Measurements from ENCODE around the gene P2RX6.
"Not testable (repeated sequence)": the region's sequence is repeated elsewhere in the genome, so short reads cannot be mapped to it uniquely, and the experiment has no call there.

P2RX6 gene

GRCh38 chr22:21047730-21048129 is 32.8 kb downstream of the P2RX6 start:
- H3K9me3 ChIP-seq (ENCODE audit: insufficient read depth, low read depth, low read length), result no peaks in the 10 kb centered on the region
- H3K4me3 ChIP-seq (ENCODE audit: low read length, poor library complexity, severe bottlenecking), result no peak overlapping the region
- no peaks in the 10 kb centered on the region for H3K79me2 ChIP-seq (ENCODE audit: insufficient read depth, low read length)
- no peak overlapping the region for H3K4me2 ChIP-seq (ENCODE audit: low read depth, low read length, poor library complexity, severe bottlenecking)
- TF ChIP-seq CTCF (conservative IDR thresholded peaks at IDR 0.05; ENCODE audit: low read length) (no peak), EZH2phosphoT487 (IDR thresholded peaks at IDR 0.05; ENCODE audit: borderline replicate concordance) (no peak)
- no peaks in the 10 kb centered on the region for H4K20me1 ChIP-seq (ENCODE audit: insufficient read depth, low read length, poor library complexity, severe bottlenecking)
- no peaks in the 10 kb centered on the region for H3K9me2 ChIP-seq (replicated peaks; ENCODE audit: low read depth, low read length)
- no peaks in the 10 kb centered on the region for H3K27me3 ChIP-seq (ENCODE audit: insufficient read depth, low read length, poor library complexity, severe bottlenecking)
- H3K36me3 ChIP-seq (ENCODE audit: insufficient read depth, low read length), result no peaks in the 10 kb centered on the region
- H3F3A ChIP-seq (ENCODE audit: low read depth), result no peaks in the 10 kb centered on the region
- H3K9ac ChIP-seq (ENCODE audit: low read depth, low read length, poor library complexity, severe bottlenecking), result no peak overlapping the region
- no peak overlapping the region for H2AFZ ChIP-seq (ENCODE audit: low read length)
- H3K4me1 ChIP-seq (ENCODE audit: insufficient read depth, low read length, poor library complexity, severe bottlenecking), result peaks cover 12% of the 10 kb centered on the region

- not testable (repeated sequence) for H3K79me2 ChIP-seq (ENCODE audit: insufficient read depth, low read length); H3K27me3 ChIP-seq (ENCODE audit: insufficient read depth, low read length, poor library complexity, severe bottlenecking)
Measured at GRCh38 chr22:21048448-21048847, 33.5 kb downstream of the P2RX6 start.

GRCh38 chr22:21048965-21049364 is 34.0 kb downstream of the P2RX6 start:
- not testable (repeated sequence) for H3K4me2 ChIP-seq (ENCODE audit: low read depth, low read length, poor library complexity, severe bottlenecking); H3K9ac ChIP-seq (ENCODE audit: low read depth, low read length, poor library complexity, severe bottlenecking); H3K9me2 ChIP-seq (replicated peaks; ENCODE audit: low read depth, low read length); H2AFZ ChIP-seq (ENCODE audit: low read length); H3K36me3 ChIP-seq (ENCODE audit: insufficient read depth, low read length); H3K4me3 ChIP-seq (ENCODE audit: low read length, poor library complexity, severe bottlenecking); H4K20me1 ChIP-seq (ENCODE audit: insufficient read depth, low read length, poor library complexity, severe bottlenecking); H3K9me3 ChIP-seq (ENCODE audit: insufficient read depth, low read depth, low read length); H3F3A ChIP-seq (ENCODE audit: low read depth); H3K27me3 ChIP-seq (ENCODE audit: insufficient read depth, low read length, poor library complexity, severe bottlenecking); H3K79me2 ChIP-seq (ENCODE audit: insufficient read depth, low read length)
- peaks cover 12% of the 10 kb centered on the region for H3K4me1 ChIP-seq (ENCODE audit: insufficient read depth, low read length, poor library complexity, severe bottlenecking)

More at GRCh38 chr22:21048448-21048847, 33.5 kb downstream of the P2RX6 start:
- H3K4me2 ChIP-seq (ENCODE audit: low read depth, low read length, poor library complexity, severe bottlenecking); H3K9ac ChIP-seq (ENCODE audit: low read depth, low read length, poor library complexity, severe bottlenecking); H3K4me3 ChIP-seq (ENCODE audit: low read length, poor library complexity, severe bottlenecking); H3F3A ChIP-seq (ENCODE audit: low read depth); H2AFZ ChIP-seq (ENCODE audit: low read length); H3K9me3 ChIP-seq (ENCODE audit: insufficient read depth, low read depth, low read length); H3K9me2 ChIP-seq (replicated peaks; ENCODE audit: low read depth, low read length); H4K20me1 ChIP-seq (ENCODE audit: insufficient read depth, low read length, poor library complexity, severe bottlenecking); H3K36me3 ChIP-seq (ENCODE audit: insufficient read depth, low read length): not testable (repeated sequence)
- peaks cover 12% of the 10 kb centered on the region for H3K4me1 ChIP-seq (ENCODE audit: insufficient read depth, low read length, poor library complexity, severe bottlenecking)

- no peak overlapping the region for H3K9ac ChIP-seq (ENCODE audit: low read depth, low read length, poor library complexity, severe bottlenecking)
- no peak overlapping the region for H3K4me3 ChIP-seq (ENCODE audit: low read length, poor library complexity, severe bottlenecking)
- peak overlapping the region; percentile 29 for H3K4me2 ChIP-seq (ENCODE audit: low read depth, low read length, poor library complexity, severe bottlenecking)
- no peaks in the 10 kb centered on the region for H3K27me3 ChIP-seq (ENCODE audit: insufficient read depth, low read length, poor library complexity, severe bottlenecking)
- H3F3A ChIP-seq (ENCODE audit: low read depth), result no peaks in the 10 kb centered on the region
- H3K9me3 ChIP-seq (ENCODE audit: insufficient read depth, low read depth, low read length), result no peaks in the 10 kb centered on the region
- no peaks in the 10 kb centered on the region for H3K79me2 ChIP-seq (ENCODE audit: insufficient read depth, low read length)
- H4K20me1 ChIP-seq (ENCODE audit: insufficient read depth, low read length, poor library complexity, severe bottlenecking), result no peaks in the 10 kb centered on the region
- TF ChIP-seq EZH2phosphoT487 (IDR thresholded peaks at IDR 0.05; ENCODE audit: borderline replicate concordance), result no peak
- TF ChIP-seq CTCF (conservative IDR thresholded peaks at IDR 0.05; ENCODE audit: low read length), result no peak
- peak overlapping the region; percentile 58; the same call in 1 of the 2 replicates for H2AFZ ChIP-seq (ENCODE audit: low read length)
- H3K9me2 ChIP-seq (replicated peaks; ENCODE audit: low read depth, low read length), result no peaks in the 10 kb centered on the region
- H3K4me1 ChIP-seq (ENCODE audit: insufficient read depth, low read length, poor library complexity, severe bottlenecking), result peaks cover 23% of the 10 kb centered on the region
- no peaks in the 10 kb centered on the region for H3K36me3 ChIP-seq (ENCODE audit: insufficient read depth, low read length)
Measured at GRCh38 chr22:21051145-21051830, 36.3 kb downstream of the P2RX6 start.

Measured in Loucy (cell line).